Astrocyte (in vitro differentiated cells and primary cell): ENCODE data around the gene LAMA3. TPM values are rescaled to one million over a fixed set of nuclear protein-coding genes. Genes with fewer than 3 reads are reported as not detected.

Source experiments
- DNase-seq: peaks from one replicate; pipeline ENCODE4 v3.0.0-alpha.2; 2010; ENCODE audit warnings: low read depth
- FAIRE-seq: peaks from 2 replicates; lab custom pipeline; 2011; peaks lifted over from hg19 to GRCh38; lab: Jason Lieb, UNC
- H2AFZ ChIP-seq: 2 replicates; pipeline ENCODE4 v1.6.0; 2012; ENCODE audit warnings: low read depth, low read length, inconsistent platforms
- H3K27ac ChIP-seq: 2 replicates; pipeline ENCODE4 v1.5.1; 2011; ENCODE audit warnings: low read depth, low read length, inconsistent platforms
- H3K27me3 ChIP-seq: 2 replicates; pipeline ENCODE4 v1.6.0; 2011; ENCODE audit warnings: low read length, inconsistent platforms; ENCODE audit not compliant: insufficient read depth
- H3K36me3 ChIP-seq: 2 replicates; pipeline ENCODE4 v1.5.1; 2011; ENCODE audit warnings: low read length, inconsistent platforms; ENCODE audit not compliant: insufficient read depth
- H3K4me1 ChIP-seq: 2 replicates; pipeline ENCODE4 v1.5.1; 2011; ENCODE audit warnings: low read length, inconsistent platforms; ENCODE audit not compliant: insufficient read depth
- H3K4me2 ChIP-seq: 2 replicates; pipeline ENCODE4 v1.6.0; 2012; ENCODE audit warnings: low read length, inconsistent platforms
- H3K4me3 ChIP-seq: 2 replicates; pipeline ENCODE4 v1.5.1; 2011; ENCODE audit warnings: low read depth, mild to moderate bottlenecking, low read length, inconsistent platforms; ENCODE audit not compliant: insufficient read depth
- H3K79me2 ChIP-seq: 2 replicates; pipeline ENCODE4 v1.6.0; 2012; ENCODE audit warnings: mild to moderate bottlenecking, low read length, inconsistent platforms; ENCODE audit not compliant: insufficient read depth
- H3K9ac ChIP-seq: 2 replicates; pipeline ENCODE4 v1.6.0; 2012; ENCODE audit warnings: mild to moderate bottlenecking, low read length, inconsistent platforms
- H3K9me3 ChIP-seq: 2 replicates; pipeline ENCODE4 v1.5.1; 2012; ENCODE audit warnings: low read depth, mild to moderate bottlenecking, low read length, inconsistent platforms; ENCODE audit not compliant: insufficient read depth
- H4K20me1 ChIP-seq: 2 replicates; pipeline ENCODE4 v1.6.0; 2012; ENCODE audit warnings: low read length, inconsistent platforms; ENCODE audit not compliant: insufficient read depth
- H3K27ac Mint-ChIP-seq: one replicate; pipeline ENCODE4 v1.8.0; 2021; ENCODE audit warnings: mild to moderate bottlenecking, mixed read lengths; ENCODE audit not compliant: unreplicated experiment
- H3K27me3 Mint-ChIP-seq: one replicate; pipeline ENCODE4 v1.8.0; 2021; ENCODE audit warnings: low read depth, mixed read lengths; ENCODE audit not compliant: unreplicated experiment
- H3K36me3 Mint-ChIP-seq: one replicate; pipeline ENCODE4 v1.8.0; 2021; ENCODE audit warnings: low read depth, mixed read lengths; ENCODE audit not compliant: unreplicated experiment
- H3K4me1 Mint-ChIP-seq: one replicate; pipeline ENCODE4 v1.8.0; 2021; ENCODE audit warnings: low read depth, mixed read lengths; ENCODE audit not compliant: unreplicated experiment
- H3K4me3 Mint-ChIP-seq: one replicate; pipeline ENCODE4 v1.8.0; 2021; ENCODE audit warnings: mild to moderate bottlenecking, moderate library complexity, mixed read lengths; ENCODE audit not compliant: unreplicated experiment
- H3K9me3 Mint-ChIP-seq: one replicate; pipeline ENCODE4 v1.8.0; 2021; ENCODE audit warnings: mild to moderate bottlenecking, mixed read lengths; ENCODE audit not compliant: unreplicated experiment
- EZH2 ChIP-seq: IDR thresholded peaks from 2 replicates; pipeline ENCODE4 v1.6.1; 2012; ENCODE audit warnings: mild to moderate bottlenecking, low read length, inconsistent platforms; ENCODE audit not compliant: insufficient read depth
- total RNA-seq: library from RNA; stranded (reverse); gene quantifications from 2 replicates; pipeline ENCODE4 v1.2.1, GENCODE V29; 2021
- TF ChIP-seq, protein P1 (sequence below): IDR thresholded peaks from 2 replicates; pipeline ENCODE4 v1.5.1; 2011; ENCODE audit warnings: low read depth, mild to moderate bottlenecking, inconsistent platforms, low read length, moderate library complexity; ENCODE audit not compliant: insufficient read depth

The LAMA3 gene
- total RNA-seq, 1 donor from 2014 or later, result 0.86 TPM

DNA sequence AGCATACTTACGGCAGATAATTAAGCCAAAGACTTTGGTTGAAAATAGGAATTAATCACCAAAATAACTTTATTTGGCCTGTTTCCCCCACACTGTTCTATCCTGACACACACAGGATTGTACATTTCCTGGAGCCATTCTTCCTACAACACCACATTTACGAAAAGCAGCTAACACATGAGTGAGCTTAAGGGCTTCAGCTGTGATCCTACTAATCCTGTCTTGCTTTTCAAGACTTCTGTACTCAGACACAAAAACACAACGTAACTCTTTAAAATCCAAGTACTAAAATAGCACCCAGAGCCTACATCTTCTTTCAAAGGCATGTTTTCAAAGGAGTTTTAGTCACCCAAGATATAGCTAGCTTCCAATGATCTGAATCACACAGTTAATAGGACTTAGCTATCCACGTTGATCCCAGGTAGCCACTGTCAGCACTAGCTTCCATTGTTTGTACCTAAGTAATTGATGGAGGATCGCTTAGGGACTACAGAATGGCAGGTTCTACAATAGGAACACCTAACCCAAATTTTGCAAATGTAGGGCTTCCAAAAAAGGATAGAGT lies 282.5 kb downstream of the LAMA3 start:
- H2AFZ ChIP-seq, result no peak overlapping the region
- no peak overlapping the region for H3K4me2 ChIP-seq
- Mint-ChIP-seq H3K27ac (no peak overlapping the region), H3K27me3 (peaks cover 18% of the 10 kb centered on the region), H3K4me3 (no peak overlapping the region), H3K36me3 (no peaks in the 10 kb centered on the region), H3K9me3 (peaks cover 7% of the 10 kb centered on the region), H3K4me1 (peaks cover 8% of the 10 kb centered on the region)
- no peak overlapping the region for H3K9ac ChIP-seq
- FAIRE-seq (no peak), DNase-seq (no peak)
- no peak for TF ChIP-seq EZH2
- TF ChIP-seq, protein P1, sequence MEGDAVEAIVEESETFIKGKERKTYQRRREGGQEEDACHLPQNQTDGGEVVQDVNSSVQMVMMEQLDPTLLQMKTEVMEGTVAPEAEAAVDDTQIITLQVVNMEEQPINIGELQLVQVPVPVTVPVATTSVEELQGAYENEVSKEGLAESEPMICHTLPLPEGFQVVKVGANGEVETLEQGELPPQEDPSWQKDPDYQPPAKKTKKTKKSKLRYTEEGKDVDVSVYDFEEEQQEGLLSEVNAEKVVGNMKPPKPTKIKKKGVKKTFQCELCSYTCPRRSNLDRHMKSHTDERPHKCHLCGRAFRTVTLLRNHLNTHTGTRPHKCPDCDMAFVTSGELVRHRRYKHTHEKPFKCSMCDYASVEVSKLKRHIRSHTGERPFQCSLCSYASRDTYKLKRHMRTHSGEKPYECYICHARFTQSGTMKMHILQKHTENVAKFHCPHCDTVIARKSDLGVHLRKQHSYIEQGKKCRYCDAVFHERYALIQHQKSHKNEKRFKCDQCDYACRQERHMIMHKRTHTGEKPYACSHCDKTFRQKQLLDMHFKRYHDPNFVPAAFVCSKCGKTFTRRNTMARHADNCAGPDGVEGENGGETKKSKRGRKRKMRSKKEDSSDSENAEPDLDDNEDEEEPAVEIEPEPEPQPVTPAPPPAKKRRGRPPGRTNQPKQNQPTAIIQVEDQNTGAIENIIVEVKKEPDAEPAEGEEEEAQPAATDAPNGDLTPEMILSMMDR, result no peak
- no peaks in the 10 kb centered on the region for H4K20me1 ChIP-seq
- H3K9me3 ChIP-seq, result no peaks in the 10 kb centered on the region
- H3K27ac ChIP-seq, result no peak overlapping the region
- no peak overlapping the region for H3K4me3 ChIP-seq
- H3K27me3 ChIP-seq, result no peaks in the 10 kb centered on the region
- no peaks in the 10 kb centered on the region for H3K36me3 ChIP-seq
- H3K79me2 ChIP-seq, result no peaks in the 10 kb centered on the region
- H3K4me1 ChIP-seq, result no peaks in the 10 kb centered on the region

DNA sequence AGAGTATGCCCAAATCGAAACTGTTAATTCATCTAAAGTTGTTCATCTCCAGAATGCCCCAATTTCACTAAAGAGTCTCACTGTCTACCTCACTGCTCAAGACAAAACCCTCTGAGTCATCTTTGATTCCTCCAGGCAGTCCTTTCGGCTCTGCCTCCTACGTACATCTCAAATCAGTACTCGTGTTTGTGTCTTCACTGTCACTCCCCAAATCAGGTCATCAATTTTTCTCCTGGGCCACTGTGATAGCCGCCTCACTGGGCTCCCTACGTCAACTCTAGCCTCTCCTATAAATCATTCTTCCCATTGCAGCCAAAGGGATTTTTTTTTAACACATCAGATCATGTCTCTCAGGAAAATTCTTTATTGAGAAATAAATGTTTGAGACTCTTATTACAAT lies 283.2 kb downstream of the LAMA3 start:
- Mint-ChIP-seq H3K27me3 (peaks cover 14% of the 10 kb centered on the region), H3K4me3 (no peak overlapping the region), H3K4me1 (peaks cover 8% of the 10 kb centered on the region), H3K36me3 (no peaks in the 10 kb centered on the region), H3K9me3 (peaks cover 13% of the 10 kb centered on the region), H3K27ac (no peak overlapping the region)
- H3K27ac ChIP-seq, result no peak overlapping the region
- no peak overlapping the region for H3K9ac ChIP-seq
- no peaks in the 10 kb centered on the region for H3K4me1 ChIP-seq
- no peaks in the 10 kb centered on the region for H3K9me3 ChIP-seq
- TF ChIP-seq, protein P1, result no peak
- TF ChIP-seq EZH2, result no peak
- H4K20me1 ChIP-seq, result no peaks in the 10 kb centered on the region
- DNase-seq (peak; percentile 18), FAIRE-seq (no peak)
- H3K4me3 ChIP-seq, result no peak overlapping the region
- H3K79me2 ChIP-seq, result no peaks in the 10 kb centered on the region
- no peaks in the 10 kb centered on the region for H3K36me3 ChIP-seq
- no peak overlapping the region for H3K4me2 ChIP-seq
- no peak overlapping the region for H2AFZ ChIP-seq
- H3K27me3 ChIP-seq, result no peaks in the 10 kb centered on the region

DNA sequence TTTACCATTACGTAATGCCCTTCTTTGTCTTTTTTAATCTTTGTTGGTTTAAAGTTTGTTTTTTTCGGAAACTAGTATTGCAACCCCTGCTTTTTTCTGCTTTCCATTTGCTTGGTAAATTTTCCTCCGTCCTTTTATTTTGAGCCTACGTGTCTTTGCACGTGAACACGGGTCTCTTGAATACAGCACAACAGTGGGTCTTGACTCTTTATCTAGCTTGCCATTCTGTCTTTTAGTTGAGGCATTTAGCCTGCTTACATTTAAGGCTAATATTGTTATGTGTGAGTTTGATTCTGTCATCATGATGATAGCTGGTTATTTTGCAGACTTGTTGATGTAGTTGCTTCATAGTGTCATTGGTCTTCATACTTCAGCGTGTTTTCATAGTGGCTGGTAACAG lies 287.9 kb downstream of the LAMA3 start:
- no peaks in the 10 kb centered on the region for H3K36me3 Mint-ChIP-seq
- no peak overlapping the region for H3K9ac ChIP-seq
- no peaks in the 10 kb centered on the region for H3K9me3 ChIP-seq
- H3K79me2 ChIP-seq, result no peaks in the 10 kb centered on the region
- no peak overlapping the region for H3K4me3 Mint-ChIP-seq
- H4K20me1 ChIP-seq, result no peaks in the 10 kb centered on the region
- no peak for TF ChIP-seq EZH2
- TF ChIP-seq, protein P1, result no peak
- H3K9me3 Mint-ChIP-seq, result peaks cover 14% of the 10 kb centered on the region
- DNase-seq (no peak), FAIRE-seq (no peak)
- no peak overlapping the region for H3K27ac ChIP-seq
- H2AFZ ChIP-seq, result no peak overlapping the region
- peaks cover 14% of the 10 kb centered on the region for H3K4me1 Mint-ChIP-seq
- no peaks in the 10 kb centered on the region for H3K36me3 ChIP-seq
- peaks cover 6% of the 10 kb centered on the region for H3K27me3 Mint-ChIP-seq
- H3K27ac Mint-ChIP-seq, result no peak overlapping the region
- H3K4me2 ChIP-seq, result no peak overlapping the region
- peaks cover 8% of the 10 kb centered on the region for H3K4me1 ChIP-seq
- no peaks in the 10 kb centered on the region for H3K27me3 ChIP-seq
- H3K4me3 ChIP-seq, result no peak overlapping the region
